Lower lobe of right lung (tissue), 2 donors: ENCODE measurements around the gene BTRC. TPM values are rescaled to one million over a fixed set of nuclear protein-coding genes. Genes with fewer than 3 reads are reported as not detected.

ENCODE experiments used
- ATAC-seq, 2 donors: fragments of 200-7000 bp; cut with Tn5 transposase; one replicate each; pipeline ENCODE4 v1.9.1; 2020 to 2022; ENCODE audit warnings: mild to moderate bottlenecking in 2 of 2, moderate library complexity in 2 of 2
- DNase-seq: peaks from one replicate; pipeline ENCODE4 v3.0.0-alpha.2; 2020
- H3K27ac ChIP-seq: fragments of 200-600 bp; one replicate; pipeline ENCODE4 v1.8.0; 2022
- H3K27me3 ChIP-seq: fragments of 200-600 bp; one replicate; pipeline ENCODE4 v1.8.0; 2022; ENCODE audit warnings: low read depth
- H3K36me3 ChIP-seq: fragments of 200-600 bp; one replicate; pipeline ENCODE4 v1.8.0; 2022; ENCODE audit warnings: mild to moderate bottlenecking
- H3K4me1 ChIP-seq: fragments of 200-600 bp; one replicate; pipeline ENCODE4 v1.8.0; 2022
- H3K4me3 ChIP-seq: fragments of 200-600 bp; one replicate; pipeline ENCODE4 v1.8.0; 2022; ENCODE audit warnings: mild to moderate bottlenecking
- H3K9me3 ChIP-seq: fragments of 200-600 bp; one replicate; pipeline ENCODE4 v1.8.0; 2022
- intact Hi-C: fragments of 100-400 bp; cut with DNase I; formaldehyde crosslinking; loops from one replicate; pipeline ENCODE4 v1.11.0; 2022
- total RNA-seq: library from RNA; stranded (reverse); fragmentation: NEBNext Ultra II Directional; extraction: Animal tissue kit (Norgen Biotek cat#: 25700); gene quantifications from one replicate; pipeline ENCODE4 v1.2.1, GENCODE V29; 2021
- TF ChIP-seq, protein P1 (sequence below): fragments of 200-600 bp; IDR thresholded peaks from one replicate; pipeline ENCODE4 v1.8.0; 2022; ENCODE audit warnings: antibody characterized with exemption, mild to moderate bottlenecking
- donor health status: DM: no; HTN: yes; CAD: no; lungs with severe emphysema.

The BTRC gene
- total RNA-seq, 1 donor from 2014 or later, result 17.3 TPM

DNA sequence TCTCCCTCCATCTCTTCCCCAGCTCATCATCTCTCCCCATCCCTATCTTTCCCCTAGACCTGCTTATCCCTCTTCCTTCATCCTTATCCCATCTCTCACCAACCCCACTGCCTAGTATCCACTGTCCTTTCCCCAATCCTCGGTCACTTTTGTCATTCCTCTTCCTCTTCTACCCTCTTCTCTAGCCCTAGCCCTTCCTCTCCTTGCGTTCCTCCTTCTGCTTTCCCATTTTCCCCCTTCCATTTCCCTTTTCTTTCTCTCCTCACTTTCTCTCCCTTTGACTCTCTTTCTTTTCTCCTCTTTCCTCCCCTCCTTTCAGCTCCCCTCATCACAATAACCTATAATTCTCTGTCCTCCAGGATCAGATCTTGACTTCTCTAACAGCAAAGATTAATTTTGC, 150.5 kb downstream of the BTRC start:
- no peak overlapping the region for H3K4me3 ChIP-seq
- ATAC-seq, result no peak
- intact Hi-C loops, result no loop called here
- TF ChIP-seq, protein P1, sequence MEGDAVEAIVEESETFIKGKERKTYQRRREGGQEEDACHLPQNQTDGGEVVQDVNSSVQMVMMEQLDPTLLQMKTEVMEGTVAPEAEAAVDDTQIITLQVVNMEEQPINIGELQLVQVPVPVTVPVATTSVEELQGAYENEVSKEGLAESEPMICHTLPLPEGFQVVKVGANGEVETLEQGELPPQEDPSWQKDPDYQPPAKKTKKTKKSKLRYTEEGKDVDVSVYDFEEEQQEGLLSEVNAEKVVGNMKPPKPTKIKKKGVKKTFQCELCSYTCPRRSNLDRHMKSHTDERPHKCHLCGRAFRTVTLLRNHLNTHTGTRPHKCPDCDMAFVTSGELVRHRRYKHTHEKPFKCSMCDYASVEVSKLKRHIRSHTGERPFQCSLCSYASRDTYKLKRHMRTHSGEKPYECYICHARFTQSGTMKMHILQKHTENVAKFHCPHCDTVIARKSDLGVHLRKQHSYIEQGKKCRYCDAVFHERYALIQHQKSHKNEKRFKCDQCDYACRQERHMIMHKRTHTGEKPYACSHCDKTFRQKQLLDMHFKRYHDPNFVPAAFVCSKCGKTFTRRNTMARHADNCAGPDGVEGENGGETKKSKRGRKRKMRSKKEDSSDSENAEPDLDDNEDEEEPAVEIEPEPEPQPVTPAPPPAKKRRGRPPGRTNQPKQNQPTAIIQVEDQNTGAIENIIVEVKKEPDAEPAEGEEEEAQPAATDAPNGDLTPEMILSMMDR, result no peak
- H3K9me3 ChIP-seq, result no peaks in the 10 kb centered on the region
- H3K36me3 ChIP-seq, result no peaks in the 10 kb centered on the region
- DNase-seq, result no peak
- no peaks in the 10 kb centered on the region for H3K27me3 ChIP-seq
- no peak overlapping the region for H3K27ac ChIP-seq
- no peaks in the 10 kb centered on the region for H3K4me1 ChIP-seq

DNA sequence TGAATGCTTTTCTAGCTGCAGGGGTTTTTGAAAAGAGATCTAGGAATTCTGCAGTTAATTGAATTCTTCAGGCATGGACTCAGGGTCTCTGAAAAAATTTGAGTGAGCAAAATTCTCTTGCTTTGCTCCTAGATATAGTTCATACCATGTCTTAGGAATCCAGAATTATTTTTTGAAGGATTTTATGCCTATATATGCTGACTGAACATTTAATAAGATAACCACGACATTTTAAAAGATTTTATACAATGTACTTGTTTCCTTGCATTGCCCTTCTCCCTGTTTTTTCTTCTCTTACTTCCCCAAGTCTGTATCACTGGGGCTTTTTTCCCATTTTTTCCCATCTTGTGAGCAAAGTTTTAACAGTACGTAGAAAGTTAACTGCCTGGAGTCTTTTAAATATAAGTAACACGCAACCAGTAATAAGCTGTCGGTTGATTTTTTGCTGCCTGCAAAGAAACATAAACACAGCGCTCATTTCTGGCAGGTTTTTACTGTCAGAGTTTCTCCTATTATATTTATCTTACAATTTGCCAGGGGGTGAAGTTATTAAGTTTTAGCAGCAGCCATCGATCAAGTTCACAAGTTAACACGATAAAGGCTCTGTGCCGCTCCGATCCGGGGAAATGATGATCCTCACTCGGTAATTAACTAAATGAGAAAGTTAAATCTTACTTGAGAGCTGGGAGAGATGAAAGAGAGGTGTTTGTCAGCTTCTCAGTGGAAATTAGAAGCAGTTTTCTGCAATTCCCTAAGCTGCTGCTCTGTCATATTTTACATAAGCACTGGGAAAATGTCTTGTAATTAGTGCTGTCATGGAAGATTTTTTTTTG, 153.1 kb downstream of the BTRC start:
- intact Hi-C loops, result no loop called here
- no peak overlapping the region for H3K4me3 ChIP-seq
- no peak overlapping the region for H3K27ac ChIP-seq
- no peaks in the 10 kb centered on the region for H3K9me3 ChIP-seq
- TF ChIP-seq, protein P1, result no peak
- H3K4me1 ChIP-seq, result no peaks in the 10 kb centered on the region
- H3K27me3 ChIP-seq, result no peaks in the 10 kb centered on the region
- ATAC-seq (no peak), DNase-seq (no peak)
- H3K36me3 ChIP-seq, result no peaks in the 10 kb centered on the region

DNA sequence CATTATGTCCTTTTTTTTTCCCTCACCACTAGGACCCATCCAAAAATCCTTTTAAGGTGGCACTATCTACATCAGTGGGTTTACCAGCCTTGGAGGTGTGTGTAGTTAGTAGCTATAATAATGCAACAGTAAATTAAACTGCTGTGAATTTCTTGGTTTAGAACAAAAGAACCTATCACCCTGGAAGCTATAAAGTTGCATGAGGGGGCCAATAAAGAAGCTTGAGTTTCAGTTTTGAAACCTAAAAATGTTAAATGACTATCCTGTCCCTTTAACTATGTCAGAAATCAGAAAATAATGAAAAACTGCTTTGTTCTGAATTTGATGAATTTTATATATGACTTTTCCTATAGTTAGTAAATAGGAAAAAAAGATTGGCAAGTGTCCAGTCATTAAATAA, 153.9 kb downstream of the BTRC start:
- no peaks in the 10 kb centered on the region for H3K9me3 ChIP-seq
- H3K36me3 ChIP-seq, result no peaks in the 10 kb centered on the region
- no peak overlapping the region for H3K27ac ChIP-seq
- intact Hi-C loops, result no loop called here
- H3K4me1 ChIP-seq, result no peaks in the 10 kb centered on the region
- TF ChIP-seq, protein P1, result no peak
- H3K4me3 ChIP-seq, result no peak overlapping the region
- DNase-seq (no peak), ATAC-seq (no peak)
- no peaks in the 10 kb centered on the region for H3K27me3 ChIP-seq

DNA sequence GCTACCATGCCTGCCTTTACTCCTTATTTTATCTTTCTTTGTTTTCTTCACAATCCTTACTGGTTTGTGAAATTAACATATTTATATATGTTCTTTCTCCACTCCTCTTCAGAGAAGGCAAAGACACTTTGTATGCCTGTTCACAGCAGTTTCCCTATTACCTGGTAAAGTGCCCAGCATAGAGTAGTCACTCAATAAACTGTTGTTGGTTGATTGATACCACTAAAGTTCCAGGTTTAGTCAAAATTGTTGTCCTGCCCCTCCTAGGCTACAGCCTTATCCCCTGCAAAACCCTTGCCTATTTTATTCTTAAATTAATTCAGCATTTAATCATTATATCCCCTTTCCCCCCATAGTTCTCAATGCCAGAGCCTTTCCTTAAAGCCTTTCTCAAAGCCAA, 158.0 kb downstream of the BTRC start:
- DNase-seq (no peak), ATAC-seq (no peak)
- no peaks in the 10 kb centered on the region for H3K27me3 ChIP-seq
- H3K4me1 ChIP-seq, result no peaks in the 10 kb centered on the region
- TF ChIP-seq, protein P1, result no peak
- intact Hi-C loops, result no loop called here
- H3K27ac ChIP-seq, result no peak overlapping the region
- H3K9me3 ChIP-seq, result no peaks in the 10 kb centered on the region
- H3K4me3 ChIP-seq, result no peak overlapping the region
- no peaks in the 10 kb centered on the region for H3K36me3 ChIP-seq

DNA sequence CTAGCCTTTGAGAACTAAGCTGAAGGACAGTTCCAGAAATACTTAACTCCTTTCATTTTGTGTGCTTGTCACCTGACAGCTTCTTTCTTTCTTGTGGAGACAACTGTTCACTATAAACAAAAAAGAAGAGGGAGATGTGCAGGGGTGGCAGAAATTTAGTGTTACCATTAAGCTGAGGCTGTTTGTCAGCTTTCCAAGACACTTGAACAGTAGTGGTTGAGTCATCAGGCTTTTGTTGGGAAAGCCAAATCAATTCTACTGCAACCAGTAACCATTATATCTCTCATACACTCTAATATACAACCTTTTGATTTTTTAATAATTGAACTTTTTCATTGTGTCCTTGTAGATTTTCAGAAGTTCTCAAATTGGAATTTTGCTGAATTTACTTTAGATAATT, 158.8 kb downstream of the BTRC start:
- intact Hi-C loops, result no loop called here
- no peaks in the 10 kb centered on the region for H3K36me3 ChIP-seq

More for the DNA sequence above, 158.8 kb downstream of the BTRC start:
- no peak overlapping the region for H3K4me3 ChIP-seq
- H3K9me3 ChIP-seq, result no peaks in the 10 kb centered on the region
- TF ChIP-seq, protein P1, result no peak
- no peak for ATAC-seq
- no peak overlapping the region for H3K27ac ChIP-seq
- no peaks in the 10 kb centered on the region for H3K27me3 ChIP-seq
- no peaks in the 10 kb centered on the region for H3K4me1 ChIP-seq
- DNase-seq, result no peak
